Ascending aorta (tissue), 2 donors: ENCODE data around the gene ENAH. TPM values are rescaled to one million over a fixed set of nuclear protein-coding genes. Genes with fewer than 3 reads are reported as not detected.

Experiments used
- DNase-seq, 2 donors: peaks; one replicate each; pipeline ENCODE4 v3.0.0-alpha.2; 2019; ENCODE audit warnings: low spot score in 2 of 2
- H3K27ac ChIP-seq, 2 donors: fragments of 200-600 bp; sonication (generic); one replicate each; pipeline ENCODE4 v1.5.1; 2016 to 2017; ENCODE audit warnings: mild to moderate bottlenecking in 1 of 2
- H3K27me3 ChIP-seq: fragments of 200-600 bp; sonication (generic); one replicate; pipeline ENCODE4 v1.5.1; 2017
- H3K36me3 ChIP-seq, 2 donors: fragments of 200-600 bp; sonication (generic); one replicate each; pipeline ENCODE4 v1.5.1; 2016
- H3K4me1 ChIP-seq, 2 donors: fragments of 200-600 bp; sonication (generic); one replicate each; pipeline ENCODE4 v1.5.1; 2016 to 2017; ENCODE audit warnings: mild to moderate bottlenecking in 1 of 2
- H3K4me3 ChIP-seq, 2 donors: fragments of 200-600 bp; sonication (generic); one replicate each; pipeline ENCODE4 v1.5.1; 2016 to 2017; ENCODE audit warnings: mild to moderate bottlenecking in 1 of 2
- H3K9me3 ChIP-seq, 2 donors: fragments of 200-600 bp; sonication (generic); one replicate each; pipeline ENCODE4 v1.5.1; 2016
- intact Hi-C: fragments of 100-400 bp; cut with DNase I; formaldehyde crosslinking; loops from one replicate; pipeline ENCODE4 v1.15.1; 2023
- total RNA-seq: library from RNA; depleted of rRNA; stranded (reverse); fragments of >200 nt; gene quantifications from one replicate; pipeline ENCODE4 v1.1.0, GENCODE V29; 2016
- TF ChIP-seq, protein P1 (sequence below), 3 experiments: fragments of 200-600 bp in 2 of 3; fragments of 450-650 bp in 1 of 3; sonication (generic) in 2 of 3; IDR thresholded peaks; one replicate each; pipeline ENCODE4 v1.5.1; 2016 to 2019; ENCODE audit warnings: antibody characterized with exemption in 3 of 3, mild to moderate bottlenecking in 1 of 3, moderate library complexity in 1 of 3

Gene ENAH
- total RNA-seq, 1 donor from 2014 or later, result 103 TPM

DNA sequence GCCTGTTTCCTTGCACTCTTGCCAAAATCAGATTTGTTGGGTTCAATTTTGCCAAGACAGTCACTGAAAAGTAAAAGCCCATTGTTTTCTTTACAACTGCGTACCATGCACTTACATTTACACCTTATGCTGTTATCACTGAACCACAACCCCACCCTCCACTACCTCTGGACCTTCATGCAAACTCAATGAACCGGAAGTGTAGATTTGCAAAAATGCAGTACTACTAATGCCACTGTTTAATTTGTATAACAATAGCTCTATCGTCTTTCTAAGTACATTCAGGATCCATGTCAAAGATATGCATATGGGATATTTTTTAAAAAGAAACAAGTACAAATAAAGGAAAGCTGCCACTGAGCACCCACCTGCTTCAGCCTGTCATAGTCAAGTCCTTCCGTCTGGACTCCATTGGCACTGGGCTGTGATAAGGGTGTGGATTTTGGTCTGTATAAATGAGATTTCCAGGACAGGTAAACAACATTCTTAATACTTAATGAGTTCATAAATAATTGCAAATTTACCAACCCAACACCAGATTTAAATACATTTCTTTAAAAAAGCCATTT is 152.2 kb downstream of the ENAH start:
- no peak for DNase-seq
- intact Hi-C loops, result no loop called here
- Histone ChIP-seq H3K36me3 (peaks cover 4 to 33% of the 10 kb centered on the region in 2 donors), H3K9me3 (no peaks in the 10 kb centered on the region), H3K4me1 (no peaks in the 10 kb centered on the region), H3K27ac (no peak overlapping the region), H3K4me3 (no peak overlapping the region), H3K27me3 (no peaks in the 10 kb centered on the region)
- TF ChIP-seq, protein P1, sequence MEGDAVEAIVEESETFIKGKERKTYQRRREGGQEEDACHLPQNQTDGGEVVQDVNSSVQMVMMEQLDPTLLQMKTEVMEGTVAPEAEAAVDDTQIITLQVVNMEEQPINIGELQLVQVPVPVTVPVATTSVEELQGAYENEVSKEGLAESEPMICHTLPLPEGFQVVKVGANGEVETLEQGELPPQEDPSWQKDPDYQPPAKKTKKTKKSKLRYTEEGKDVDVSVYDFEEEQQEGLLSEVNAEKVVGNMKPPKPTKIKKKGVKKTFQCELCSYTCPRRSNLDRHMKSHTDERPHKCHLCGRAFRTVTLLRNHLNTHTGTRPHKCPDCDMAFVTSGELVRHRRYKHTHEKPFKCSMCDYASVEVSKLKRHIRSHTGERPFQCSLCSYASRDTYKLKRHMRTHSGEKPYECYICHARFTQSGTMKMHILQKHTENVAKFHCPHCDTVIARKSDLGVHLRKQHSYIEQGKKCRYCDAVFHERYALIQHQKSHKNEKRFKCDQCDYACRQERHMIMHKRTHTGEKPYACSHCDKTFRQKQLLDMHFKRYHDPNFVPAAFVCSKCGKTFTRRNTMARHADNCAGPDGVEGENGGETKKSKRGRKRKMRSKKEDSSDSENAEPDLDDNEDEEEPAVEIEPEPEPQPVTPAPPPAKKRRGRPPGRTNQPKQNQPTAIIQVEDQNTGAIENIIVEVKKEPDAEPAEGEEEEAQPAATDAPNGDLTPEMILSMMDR (IDR thresholded peaks at IDR 0.05), result no peak

- no peaks in the 10 kb centered on the region for H3K4me1 ChIP-seq
- H3K27me3 ChIP-seq, result no peaks in the 10 kb centered on the region
- TF ChIP-seq, protein P1 (IDR thresholded peaks at IDR 0.05), result no peak
- DNase-seq, result no peak
- no peak overlapping the region for H3K27ac ChIP-seq
- H3K36me3 ChIP-seq, result peaks cover 4 to 33% of the 10 kb centered on the region in 2 donors
- intact Hi-C loops, result no loop called here
- no peak overlapping the region for H3K4me3 ChIP-seq
- H3K9me3 ChIP-seq, result no peaks in the 10 kb centered on the region
Measured at GRCh38 chr1:225498549-225499136, 154.3 kb downstream of the ENAH start.

DNA sequence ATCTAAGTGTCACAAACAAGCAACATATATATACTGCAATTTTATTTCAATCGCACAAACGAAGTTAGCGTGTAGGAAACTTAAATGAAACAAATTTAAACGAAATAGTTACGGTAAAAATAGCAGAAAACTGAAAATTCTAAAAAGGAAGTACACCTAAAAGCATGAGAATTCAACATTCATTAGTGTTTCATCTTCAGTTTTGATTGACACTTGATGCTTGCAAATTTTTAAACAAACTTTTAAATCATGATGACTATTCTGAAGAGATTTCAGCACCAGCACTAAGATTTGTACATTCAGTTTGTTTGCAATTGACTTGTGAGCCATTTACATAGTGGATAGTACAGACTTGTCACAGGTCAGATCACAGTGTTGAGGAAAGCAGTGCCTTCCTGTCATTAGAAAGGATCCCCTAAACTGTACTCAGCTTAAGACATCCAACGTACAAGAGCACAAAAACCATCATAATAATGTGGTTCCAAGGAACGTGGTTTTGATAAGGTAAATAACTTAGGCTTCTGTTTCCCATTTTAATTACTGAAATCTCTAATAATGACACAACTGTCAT is 158.0 kb downstream of the ENAH start:
- no peak for DNase-seq
- H3K4me1 ChIP-seq, result no peaks in the 10 kb centered on the region
- H3K27ac ChIP-seq, result no peak overlapping the region
- intact Hi-C loops, result no loop called here
- TF ChIP-seq, protein P1 (IDR thresholded peaks at IDR 0.05), result no peak
- no peaks in the 10 kb centered on the region for H3K9me3 ChIP-seq
- no peak overlapping the region for H3K4me3 ChIP-seq
- no peaks in the 10 kb centered on the region for H3K27me3 ChIP-seq
- peaks cover 0 to 28% of the 10 kb centered on the region in 2 donors for H3K36me3 ChIP-seq

DNA sequence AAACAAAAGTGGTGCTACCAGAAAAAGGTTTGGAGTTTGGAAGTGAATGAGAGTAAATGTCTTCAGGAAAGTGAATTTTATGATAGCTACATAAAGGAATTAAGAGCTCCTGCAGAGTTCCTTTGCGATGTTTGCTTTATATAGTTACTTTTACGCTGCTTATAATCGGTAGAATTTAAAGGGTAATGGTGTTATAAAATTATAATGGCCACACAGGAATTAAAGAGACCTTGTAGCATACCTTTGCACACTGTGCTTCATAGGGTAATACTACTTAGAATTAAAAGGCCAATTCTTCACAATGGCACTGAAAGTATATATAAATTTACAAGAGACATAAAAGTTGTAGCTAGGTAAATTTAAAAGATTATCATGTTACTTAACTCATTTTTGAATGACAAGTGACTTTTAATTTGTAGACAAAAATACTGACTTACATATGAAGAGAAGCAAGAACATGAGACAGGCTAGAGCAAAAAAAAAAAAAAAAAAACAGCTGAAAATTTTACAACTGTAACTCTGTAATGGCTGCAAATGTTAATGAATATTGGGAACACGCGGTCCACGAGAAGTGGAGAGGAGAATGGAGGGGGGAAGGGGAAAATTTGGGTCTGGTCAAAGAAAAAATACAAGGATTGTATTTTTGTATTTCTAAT is 159.2 kb downstream of the ENAH start:
- TF ChIP-seq, protein P1 (IDR thresholded peaks at IDR 0.05), result no peak
- peaks cover 0 to 19% of the 10 kb centered on the region in 2 donors for H3K36me3 ChIP-seq
- DNase-seq, result no peak
- no peaks in the 10 kb centered on the region for H3K9me3 ChIP-seq
- no peak overlapping the region for H3K27ac ChIP-seq
- H3K4me1 ChIP-seq, result no peaks in the 10 kb centered on the region
- H3K27me3 ChIP-seq, result no peaks in the 10 kb centered on the region
- H3K4me3 ChIP-seq, result no peak overlapping the region
- intact Hi-C loops, result no loop called here

GRCh38 chr1:225488676-225489075 is 164.2 kb downstream of the ENAH start:
- intact Hi-C loops, result no loop called here
- H3K4me3 ChIP-seq, result no peak overlapping the region
- H3K27me3 ChIP-seq, result no peaks in the 10 kb centered on the region
- DNase-seq, result no peak
- H3K9me3 ChIP-seq, result no peaks in the 10 kb centered on the region
- H3K27ac ChIP-seq, result no peak overlapping the region
- H3K36me3 ChIP-seq, result no peaks in the 10 kb centered on the region
- TF ChIP-seq, protein P1 (IDR thresholded peaks at IDR 0.05), result no peak
- H3K4me1 ChIP-seq, result no peaks in the 10 kb centered on the region
